Astrocyte of the spinal cord (primary cell): ENCODE results near the gene S100A5.
"Not testable (repeated sequence)": the region's sequence is repeated elsewhere in the genome, so short reads cannot be mapped to it uniquely, and the experiment has no call there.

Source experiments
- DNase-seq: peaks from one replicate; pipeline ENCODE4 v3.0.0; 2011; ENCODE audit warnings: low read depth, low spot score
- H3K4me3 ChIP-seq: 2 replicates; pipeline ENCODE4 v1.5.1; 2011; ENCODE audit warnings: low read depth, mild to moderate bottlenecking, low read length, moderate library complexity
- in situ Hi-C: cut with HindIII; loops from 2 replicates; pipeline ENCODE4 v1.10.0; 2017; ENCODE audit warnings: low sequenced_read_pairs
- TF ChIP-seq, protein P1 (sequence below): IDR thresholded peaks from 2 replicates; pipeline ENCODE4 v1.5.1; 2012; ENCODE audit warnings: low read depth, mild to moderate bottlenecking, low read length, inconsistent platforms

S100A5 gene, protein sequence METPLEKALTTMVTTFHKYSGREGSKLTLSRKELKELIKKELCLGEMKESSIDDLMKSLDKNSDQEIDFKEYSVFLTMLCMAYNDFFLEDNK

DNA sequence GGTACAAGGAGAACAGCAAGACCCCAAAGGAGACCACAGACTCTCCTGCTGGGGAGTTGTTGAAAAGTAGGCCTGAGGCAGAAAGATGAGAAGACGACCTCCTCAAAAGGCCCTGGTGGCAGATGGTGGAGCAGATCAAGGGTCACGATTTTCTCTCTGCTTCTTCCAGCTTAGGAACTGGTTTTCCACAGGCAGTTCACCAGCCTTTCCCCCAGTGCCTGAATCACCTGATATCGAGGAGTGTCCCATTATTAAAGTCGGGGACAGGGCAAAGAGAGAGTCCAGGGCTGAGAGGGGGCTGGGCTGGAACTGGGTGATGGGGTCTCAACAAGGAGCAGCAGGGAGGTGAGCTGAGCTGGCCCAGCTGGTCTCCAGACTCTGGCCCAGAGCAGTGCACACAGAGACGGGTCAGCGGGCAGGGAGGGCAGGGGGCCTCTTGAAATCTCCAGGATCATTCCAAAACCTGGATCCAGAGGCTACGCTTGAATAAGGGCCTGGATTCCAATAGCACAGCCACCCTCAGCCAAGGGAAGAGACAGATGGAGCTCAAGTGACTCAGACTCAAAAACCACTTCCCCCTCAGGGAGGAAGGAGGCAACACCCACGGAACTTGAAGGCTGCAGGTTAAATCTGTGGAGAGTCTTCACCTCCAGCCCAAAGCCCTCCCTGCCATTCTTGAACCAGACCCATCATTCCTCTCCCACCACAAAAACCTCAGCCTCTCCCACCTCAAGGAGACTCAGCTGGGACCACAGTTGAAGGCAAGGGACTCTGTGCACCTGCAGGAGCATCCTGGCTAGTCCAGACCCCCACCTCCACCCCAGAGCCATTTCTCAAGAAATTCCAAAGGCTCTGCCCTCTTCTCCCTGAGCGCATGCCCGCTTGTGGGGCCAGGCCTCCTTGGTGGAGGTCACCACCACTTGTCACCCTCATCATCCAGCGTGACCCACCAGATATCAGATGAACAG lies at the start of gene S100A5:
TSS of gene S100A5 (minus strand) at position 541 of the 968 bp plus-strand sequence. CDS start 743 bp downstream, outside the sequence.
- DNase-seq = no peak
- TF ChIP-seq, protein P1, sequence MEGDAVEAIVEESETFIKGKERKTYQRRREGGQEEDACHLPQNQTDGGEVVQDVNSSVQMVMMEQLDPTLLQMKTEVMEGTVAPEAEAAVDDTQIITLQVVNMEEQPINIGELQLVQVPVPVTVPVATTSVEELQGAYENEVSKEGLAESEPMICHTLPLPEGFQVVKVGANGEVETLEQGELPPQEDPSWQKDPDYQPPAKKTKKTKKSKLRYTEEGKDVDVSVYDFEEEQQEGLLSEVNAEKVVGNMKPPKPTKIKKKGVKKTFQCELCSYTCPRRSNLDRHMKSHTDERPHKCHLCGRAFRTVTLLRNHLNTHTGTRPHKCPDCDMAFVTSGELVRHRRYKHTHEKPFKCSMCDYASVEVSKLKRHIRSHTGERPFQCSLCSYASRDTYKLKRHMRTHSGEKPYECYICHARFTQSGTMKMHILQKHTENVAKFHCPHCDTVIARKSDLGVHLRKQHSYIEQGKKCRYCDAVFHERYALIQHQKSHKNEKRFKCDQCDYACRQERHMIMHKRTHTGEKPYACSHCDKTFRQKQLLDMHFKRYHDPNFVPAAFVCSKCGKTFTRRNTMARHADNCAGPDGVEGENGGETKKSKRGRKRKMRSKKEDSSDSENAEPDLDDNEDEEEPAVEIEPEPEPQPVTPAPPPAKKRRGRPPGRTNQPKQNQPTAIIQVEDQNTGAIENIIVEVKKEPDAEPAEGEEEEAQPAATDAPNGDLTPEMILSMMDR = no peak
- in situ Hi-C loops = no loop called here
- H3K4me3 ChIP-seq = no peak within 1 kb of the TSS

DNA sequence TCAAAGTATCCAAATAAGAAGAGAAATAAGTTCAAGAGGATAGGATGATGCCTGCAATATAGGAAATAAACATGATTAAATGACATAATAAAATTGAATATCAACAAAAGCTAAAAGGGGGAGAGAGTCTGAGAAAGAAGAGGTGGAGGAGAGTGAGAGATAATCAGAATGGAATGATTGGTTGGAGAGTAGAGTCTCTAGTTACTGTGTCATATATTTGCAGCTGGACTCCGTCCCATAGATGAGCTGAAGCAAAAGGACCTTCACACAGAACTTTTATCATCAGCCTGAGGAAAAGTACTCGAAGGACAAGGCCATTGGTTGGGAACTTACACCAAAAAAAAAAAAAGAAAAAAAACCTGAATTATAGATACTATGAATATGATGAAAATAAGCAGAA lies 47.7 kb upstream of the S100A5 start:
- in situ Hi-C loops = no loop called here
- H3K4me3 ChIP-seq = no peak overlapping the region
- TF ChIP-seq, protein P1 = no peak
- no peak for DNase-seq

DNA sequence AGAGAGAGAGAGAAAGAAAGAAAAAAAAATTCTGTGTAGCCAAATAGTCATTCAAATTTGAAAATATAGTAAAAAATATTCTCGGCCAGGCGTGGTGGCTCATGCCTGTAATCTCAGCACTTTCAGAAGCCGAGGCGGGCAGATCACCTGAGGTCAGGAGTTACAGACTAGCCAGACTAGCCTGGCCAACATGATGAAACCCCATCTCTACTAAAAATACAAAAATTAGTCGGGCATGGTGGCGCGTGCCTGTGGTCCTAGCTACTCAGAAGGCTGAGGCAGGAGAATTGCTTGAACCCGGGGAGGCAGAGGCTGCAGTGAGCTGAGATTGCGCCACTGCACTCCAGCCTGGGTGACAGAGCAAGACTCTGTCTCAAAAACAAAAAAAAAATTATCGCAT lies 47.3 kb upstream of the S100A5 start:
- DNase-seq, H3K4me3 ChIP-seq, in situ Hi-C loops: not testable (repeated sequence)

DNA sequence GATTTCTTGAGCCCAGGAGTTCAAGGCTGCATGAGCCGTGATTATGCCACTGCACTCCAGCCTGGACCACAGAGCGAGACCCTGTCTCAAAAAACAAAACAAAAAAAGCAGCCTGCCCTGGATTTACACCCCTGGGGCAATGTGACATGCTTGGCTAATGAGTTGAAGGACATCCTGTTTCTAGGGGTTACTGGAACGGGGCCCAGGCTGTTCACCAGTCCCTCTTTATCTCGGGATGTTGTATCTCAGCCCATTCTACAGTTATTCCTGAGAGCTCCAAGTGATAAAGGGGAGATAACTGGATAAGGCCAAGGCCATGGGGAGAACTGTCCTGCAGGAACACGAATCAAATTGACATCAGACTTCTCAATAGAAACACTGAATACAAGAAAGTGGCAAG lies 46.6 kb upstream of the S100A5 start:
- TF ChIP-seq, protein P1 = no peak
- no peak overlapping the region for H3K4me3 ChIP-seq
- no peak for DNase-seq
- in situ Hi-C loops = no loop called here

DNA sequence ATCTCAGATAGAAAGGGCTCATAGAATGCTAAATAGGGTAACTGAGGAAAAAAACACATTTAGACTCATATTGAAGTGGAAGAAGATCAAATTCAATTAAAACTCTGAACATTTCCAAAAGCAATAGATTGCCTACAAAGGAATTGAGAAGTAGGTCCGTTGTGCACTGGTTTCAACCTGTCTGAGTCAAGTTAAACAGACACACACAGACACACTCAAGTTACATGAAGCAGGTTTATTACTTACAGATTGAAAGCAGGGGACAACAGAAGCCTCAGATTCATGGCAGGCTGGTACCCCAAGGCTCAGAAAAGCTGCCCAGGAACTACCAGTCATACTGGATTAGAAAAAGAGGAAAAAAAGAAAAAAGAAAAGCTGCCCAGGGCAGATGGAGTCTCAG lies 45.6 kb upstream of the S100A5 start:
- in situ Hi-C loops = no loop called here
- H3K4me3 ChIP-seq = no peak overlapping the region
- no peak for DNase-seq
- TF ChIP-seq, protein P1 = no peak

DNA sequence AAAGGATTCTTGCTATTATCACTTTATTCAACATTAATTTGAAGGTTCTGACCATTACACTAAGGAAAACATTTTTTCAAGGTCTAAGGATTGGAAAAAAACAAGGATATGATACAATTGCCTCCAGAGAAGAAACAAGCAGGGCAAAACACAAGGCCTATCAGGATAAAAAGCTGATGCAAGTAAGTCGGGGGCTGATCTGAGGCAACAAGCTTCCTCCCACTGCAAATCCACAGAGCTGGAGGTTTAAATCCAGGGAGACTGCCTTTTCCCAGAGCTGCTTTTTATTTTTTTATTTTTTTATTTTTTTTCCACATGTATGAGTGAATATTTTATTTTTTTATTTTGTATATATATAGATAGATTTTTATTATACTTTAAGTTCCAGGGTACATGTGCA lies 44.3 kb upstream of the S100A5 start:
- H3K4me3 ChIP-seq = no peak overlapping the region
- TF ChIP-seq, protein P1 = no peak
- no peak for DNase-seq
- in situ Hi-C loops = no loop called here

DNA sequence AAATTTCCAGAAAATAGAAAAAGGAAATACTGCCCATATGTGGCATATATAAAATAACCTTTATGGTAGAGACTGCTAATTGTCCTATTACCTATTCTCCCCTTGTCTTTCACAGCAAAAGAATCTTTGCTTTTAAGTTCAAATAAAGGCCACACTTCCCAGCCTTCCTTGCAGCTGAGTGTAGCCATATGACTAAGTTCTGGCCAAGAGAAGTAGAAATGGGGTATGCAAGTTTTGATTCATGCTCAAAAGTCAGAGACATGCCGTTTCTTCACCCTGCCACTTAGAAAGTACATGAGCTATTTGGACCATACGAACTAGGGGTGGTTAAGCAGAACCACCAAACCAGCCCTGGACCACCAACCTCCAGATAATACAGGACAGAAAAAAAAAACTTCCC lies 43.2 kb upstream of the S100A5 start:
- in situ Hi-C loops = no loop called here
- DNase-seq = no peak
- TF ChIP-seq, protein P1 = no peak
- H3K4me3 ChIP-seq = no peak overlapping the region

DNA sequence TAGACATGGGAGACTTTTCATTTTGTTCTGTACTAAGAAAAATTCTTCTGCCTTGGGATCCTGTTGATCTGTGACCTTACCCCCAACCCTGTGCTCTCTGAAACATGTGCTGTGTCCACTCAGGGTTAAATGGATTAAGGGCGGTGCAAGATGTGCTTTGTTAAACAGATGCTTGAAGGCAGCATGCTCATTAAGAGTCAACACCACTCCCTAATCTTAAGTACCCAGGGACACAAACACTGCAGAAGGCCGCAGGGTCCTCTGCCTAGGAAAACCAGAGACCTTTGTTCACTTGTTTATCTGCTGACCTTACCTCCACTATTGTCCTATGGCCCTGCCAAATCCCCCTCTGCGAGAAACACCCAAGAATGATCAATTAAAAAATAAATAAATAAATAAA lies 42.8 kb upstream of the S100A5 start:
- DNase-seq, in situ Hi-C loops, H3K4me3 ChIP-seq: not testable (repeated sequence)

DNA sequence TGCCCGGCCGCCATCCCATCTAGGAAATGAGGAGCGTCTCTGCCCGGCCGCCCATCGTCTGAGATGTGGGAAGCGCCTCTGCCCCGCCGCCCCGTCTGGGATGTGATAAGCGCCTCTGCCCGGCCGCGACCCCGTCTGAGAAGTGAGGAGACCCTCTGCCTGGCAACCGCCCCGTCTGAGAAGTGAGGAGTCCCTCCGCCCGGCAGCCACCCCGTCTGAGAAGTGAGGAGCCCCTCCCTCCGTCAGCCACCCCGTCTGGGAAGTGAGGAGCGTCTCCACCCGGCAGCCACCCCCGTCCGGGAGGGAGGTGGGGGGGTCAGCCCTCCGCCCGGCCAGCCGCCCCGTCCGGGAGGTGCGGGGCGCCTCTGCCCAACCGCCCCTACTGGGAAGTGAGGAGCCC lies 42.1 kb upstream of the S100A5 start:
- DNase-seq, in situ Hi-C loops, H3K4me3 ChIP-seq: not testable (repeated sequence)
